ENCODE results near the gene TMEM225.

DNA sequence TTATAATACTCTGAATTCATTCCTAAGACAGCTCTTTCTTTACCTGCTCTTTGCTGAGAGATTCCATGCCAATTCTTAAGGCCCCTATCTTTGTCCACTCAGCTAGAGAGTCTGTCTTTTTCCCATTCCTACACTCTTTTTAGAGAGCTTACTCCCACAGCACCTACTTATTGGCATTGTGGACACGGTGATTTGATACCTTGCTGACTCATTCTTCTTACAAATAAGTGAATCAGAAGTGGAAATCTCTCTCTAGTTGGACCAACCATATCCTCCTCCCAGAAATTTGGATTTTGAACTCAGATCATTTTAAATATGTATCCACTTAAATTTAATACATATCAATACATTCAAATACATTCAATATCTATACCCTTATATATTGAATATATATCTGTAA is 46.8 kb downstream of the TMEM225 start:
- no peak for TF ChIP-seq SIN3A (IDR thresholded peaks at IDR 0.05; ENCODE audit: borderline replicate concordance, insufficient read depth, low read length)
- TF ChIP-seq POLR2AphosphoS5 (IDR thresholded peaks at IDR 0.05; ENCODE audit: low read depth, low read length) = no peak

Measured in PFSK-1 (cell line).